Measurements from ENCODE around the gene ELF1. TPM values are rescaled to one million over a fixed set of nuclear protein-coding genes. Genes with fewer than 3 reads are reported as not detected.

Gene ELF1
- total RNA-seq, 1 experiment from 2014 or later = 15.3 TPM

DNA sequence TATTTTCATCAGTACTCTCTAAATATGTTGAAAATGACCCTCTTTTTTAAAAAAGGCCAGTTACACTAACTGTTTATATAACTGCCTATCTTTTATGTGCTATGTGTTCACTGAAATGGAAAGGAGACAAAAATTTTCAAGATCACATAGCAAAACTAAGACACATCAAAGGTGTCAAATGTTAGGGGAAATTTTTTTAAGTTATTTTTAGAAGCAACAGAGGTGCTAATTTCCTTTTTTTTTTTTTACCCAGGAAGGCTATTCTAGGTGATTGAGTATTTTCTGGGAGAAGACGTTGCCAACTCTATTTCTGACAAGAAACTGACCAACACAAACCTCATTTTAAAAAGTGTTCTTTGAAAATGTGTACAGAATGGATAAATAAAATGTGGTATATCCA lies 45.7 kb downstream of the ELF1 start:
- Histone ChIP-seq H3K36me3 (ENCODE audit: low read depth, low read length) (no peaks in the 10 kb centered on the region), H3K4me3 (ENCODE audit: low read length) (no peak overlapping the region), H3K27ac (ENCODE audit: low read length) (no peak overlapping the region), H3K27me3 (ENCODE audit: low read length) (no peaks in the 10 kb centered on the region), H3K9me2 (replicated peaks; ENCODE audit: low read length) (no peaks in the 10 kb centered on the region), H3K4me2 (ENCODE audit: low read length) (no peak overlapping the region), H3K4me1 (ENCODE audit: insufficient read depth, low read length) (peaks cover 8% of the 10 kb centered on the region), H3K9me3 (ENCODE audit: low read length) (no peaks in the 10 kb centered on the region), H4K20me1 (ENCODE audit: low read length) (0 out of 2 replicates have a peak, but pooled peaks cover 4% of the 10 kb centered on the region), H3F3A (ENCODE audit: low read length, unreplicated experiment) (no peaks in the 10 kb centered on the region), H3K79me2 (ENCODE audit: low read length) (peaks cover 52% of the 10 kb centered on the region), H2AFZ (ENCODE audit: low read length) (no peak overlapping the region), H3K9ac (ENCODE audit: low read length) (no peak overlapping the region)
- DNase-seq (no peak), ATAC-seq (no peak)
- POLR2A ChIA-PET (ENCODE audit: unreplicated experiment) = no interaction called here
- CTCF ChIA-PET = no interaction called here
- TF ChIP-seq EZH2phosphoT487 (IDR thresholded peaks at IDR 0.05; ENCODE audit: borderline replicate concordance, low read length) (no peak), EZH2 (IDR thresholded peaks at IDR 0.05; ENCODE audit: low read length, unreplicated experiment) (no peak)
- TF ChIP-seq, protein P1, sequence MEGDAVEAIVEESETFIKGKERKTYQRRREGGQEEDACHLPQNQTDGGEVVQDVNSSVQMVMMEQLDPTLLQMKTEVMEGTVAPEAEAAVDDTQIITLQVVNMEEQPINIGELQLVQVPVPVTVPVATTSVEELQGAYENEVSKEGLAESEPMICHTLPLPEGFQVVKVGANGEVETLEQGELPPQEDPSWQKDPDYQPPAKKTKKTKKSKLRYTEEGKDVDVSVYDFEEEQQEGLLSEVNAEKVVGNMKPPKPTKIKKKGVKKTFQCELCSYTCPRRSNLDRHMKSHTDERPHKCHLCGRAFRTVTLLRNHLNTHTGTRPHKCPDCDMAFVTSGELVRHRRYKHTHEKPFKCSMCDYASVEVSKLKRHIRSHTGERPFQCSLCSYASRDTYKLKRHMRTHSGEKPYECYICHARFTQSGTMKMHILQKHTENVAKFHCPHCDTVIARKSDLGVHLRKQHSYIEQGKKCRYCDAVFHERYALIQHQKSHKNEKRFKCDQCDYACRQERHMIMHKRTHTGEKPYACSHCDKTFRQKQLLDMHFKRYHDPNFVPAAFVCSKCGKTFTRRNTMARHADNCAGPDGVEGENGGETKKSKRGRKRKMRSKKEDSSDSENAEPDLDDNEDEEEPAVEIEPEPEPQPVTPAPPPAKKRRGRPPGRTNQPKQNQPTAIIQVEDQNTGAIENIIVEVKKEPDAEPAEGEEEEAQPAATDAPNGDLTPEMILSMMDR (conservative IDR thresholded peaks at IDR 0.05; ENCODE audit: low read depth, low read length) = no peak
- no TSS peak for BruUV-seq (replicated peaks)
- intact Hi-C loops (cut with micrococcal nuclease) = no loop called here

DNA sequence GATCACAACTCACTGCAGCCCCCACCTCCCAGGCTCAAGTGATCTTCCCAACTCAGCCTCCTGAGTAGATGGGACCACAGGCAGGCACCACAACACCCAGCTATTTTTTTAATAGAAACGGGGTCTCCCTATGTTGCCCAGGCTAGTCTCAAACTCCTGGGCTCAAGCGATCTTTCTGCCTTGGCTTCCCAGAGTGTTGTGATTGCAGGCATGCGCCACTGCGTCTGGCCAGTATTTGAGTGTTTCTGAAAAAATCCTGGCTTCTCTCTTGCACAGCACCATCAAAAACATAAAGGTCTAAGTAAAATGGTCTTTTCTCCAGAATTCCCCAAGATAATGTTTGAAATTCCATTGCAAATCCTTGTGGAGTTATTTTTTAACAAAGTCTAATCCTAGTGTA lies 47.8 kb downstream of the ELF1 start:
- no TSS peak for BruUV-seq (replicated peaks)
- intact Hi-C loops (cut with micrococcal nuclease) = no loop called here
- H3K4me2 ChIP-seq (ENCODE audit: low read length) = no peak overlapping the region
- no peaks in the 10 kb centered on the region for H3K27me3 ChIP-seq (ENCODE audit: low read length)
- no peak overlapping the region for H2AFZ ChIP-seq (ENCODE audit: low read length)
- peaks cover 8% of the 10 kb centered on the region for H3K4me1 ChIP-seq (ENCODE audit: insufficient read depth, low read length)
- ChIA-PET CTCF (no interaction called here), POLR2A (ENCODE audit: unreplicated experiment) (no interaction called here)
- ATAC-seq = no peak
- H3K9ac ChIP-seq (ENCODE audit: low read length) = no peak overlapping the region
- DNase-seq = no peak
- H3K36me3 ChIP-seq (ENCODE audit: low read depth, low read length) = no peaks in the 10 kb centered on the region
- 0 out of 2 replicates have a peak, but pooled peaks cover 4% of the 10 kb centered on the region for H4K20me1 ChIP-seq (ENCODE audit: low read length)
- no peak overlapping the region for H3K4me3 ChIP-seq (ENCODE audit: low read length)
- TF ChIP-seq EZH2phosphoT487 (IDR thresholded peaks at IDR 0.05; ENCODE audit: borderline replicate concordance, low read length) (no peak), EZH2 (IDR thresholded peaks at IDR 0.05; ENCODE audit: low read length, unreplicated experiment) (no peak)
- TF ChIP-seq, protein P1 (conservative IDR thresholded peaks at IDR 0.05; ENCODE audit: low read depth, low read length) = no peak
- no peaks in the 10 kb centered on the region for H3K9me3 ChIP-seq (ENCODE audit: low read length)
- H3K79me2 ChIP-seq (ENCODE audit: low read length) = peaks cover 70% of the 10 kb centered on the region
- H3F3A ChIP-seq (ENCODE audit: low read length, unreplicated experiment) = no peaks in the 10 kb centered on the region
- no peak overlapping the region for H3K27ac ChIP-seq (ENCODE audit: low read length)
- H3K9me2 ChIP-seq (replicated peaks; ENCODE audit: low read length) = no peaks in the 10 kb centered on the region

DNA sequence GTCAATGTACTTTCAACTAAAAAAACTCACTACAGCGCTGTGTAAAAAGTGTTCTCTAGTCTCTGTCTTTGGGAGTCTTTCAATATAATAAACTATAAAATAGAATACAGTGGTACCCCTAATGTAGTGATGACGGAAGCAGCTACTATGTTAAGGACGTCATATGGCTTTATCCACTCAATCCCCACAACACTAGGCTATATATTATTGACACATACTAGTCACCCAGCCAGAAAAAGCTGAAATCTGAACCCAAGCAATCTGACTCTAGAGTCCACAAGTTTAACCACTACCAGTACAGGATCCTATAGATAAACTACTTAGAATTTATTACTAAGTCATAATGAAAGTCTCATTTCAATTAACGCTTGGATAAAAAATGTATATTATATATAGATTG lies 48.3 kb downstream of the ELF1 start:
- 0 out of 2 replicates have a peak, but pooled peaks cover 4% of the 10 kb centered on the region for H4K20me1 ChIP-seq (ENCODE audit: low read length)
- H3K4me1 ChIP-seq (ENCODE audit: insufficient read depth, low read length) = peaks cover 8% of the 10 kb centered on the region
- no peak for DNase-seq
- no peak for ATAC-seq
- no peaks in the 10 kb centered on the region for H3K9me3 ChIP-seq (ENCODE audit: low read length)
- H3K4me3 ChIP-seq (ENCODE audit: low read length) = no peak overlapping the region
- POLR2A ChIA-PET (ENCODE audit: unreplicated experiment) = no interaction called here
- no peak overlapping the region for H3K4me2 ChIP-seq (ENCODE audit: low read length)
- TF ChIP-seq EZH2 (IDR thresholded peaks at IDR 0.05; ENCODE audit: low read length, unreplicated experiment) (no peak), EZH2phosphoT487 (IDR thresholded peaks at IDR 0.05; ENCODE audit: borderline replicate concordance, low read length) (no peak)
- TF ChIP-seq, protein P1 (conservative IDR thresholded peaks at IDR 0.05; ENCODE audit: low read depth, low read length) = no peak
- H3K79me2 ChIP-seq (ENCODE audit: low read length) = peaks cover 69% of the 10 kb centered on the region
- no peak overlapping the region for H2AFZ ChIP-seq (ENCODE audit: low read length)
- H3K9ac ChIP-seq (ENCODE audit: low read length) = no peak overlapping the region
- CTCF ChIA-PET = no interaction called here
- intact Hi-C loops (cut with micrococcal nuclease) = no loop called here
- no peak overlapping the region for H3K27ac ChIP-seq (ENCODE audit: low read length)
- BruUV-seq (replicated peaks) = no TSS peak
- no peaks in the 10 kb centered on the region for H3K36me3 ChIP-seq (ENCODE audit: low read depth, low read length)
- no peaks in the 10 kb centered on the region for H3K9me2 ChIP-seq (replicated peaks; ENCODE audit: low read length)
- no peaks in the 10 kb centered on the region for H3F3A ChIP-seq (ENCODE audit: low read length, unreplicated experiment)
- H3K27me3 ChIP-seq (ENCODE audit: low read length) = no peaks in the 10 kb centered on the region

Data from PC-3 (cell line).